GM19238 (cell line): ENCODE results near the gene CROCC.

Source experiments
- DNase-seq: peaks from one replicate; pipeline ENCODE4 v3.0.0; 2011; ENCODE audit warnings: low spot score; ENCODE audit not compliant: insufficient read length

CROCC gene

GRCh38 chr1:16967095-16967575, 45.4 kb downstream of the CROCC start:
- DNase-seq = no peak

GRCh38 chr1:16967962-16968361, 46.2 kb downstream of the CROCC start:
- no peak for DNase-seq

GRCh38 chr1:16968372-16968771, 46.6 kb downstream of the CROCC start:
- DNase-seq = no peak

GRCh38 chr1:16969057-16969611, 47.4 kb downstream of the CROCC start:
- no peak for DNase-seq

- DNase-seq = no peak
Observed at GRCh38 chr1:16969651-16970050, 47.9 kb downstream of the CROCC start.

GRCh38 chr1:16970132-16970910, 48.6 kb downstream of the CROCC start:
- DNase-seq = no peak

GRCh38 chr1:16971341-16972188, 49.8 kb downstream of the CROCC start:
- no peak for DNase-seq

GRCh38 chr1:16972189-16972895, 50.6 kb downstream of the CROCC start:
- DNase-seq = no peak

GRCh38 chr1:16973215-16973614, 51.5 kb downstream of the CROCC start:
- DNase-seq = no peak

GRCh38 chr1:16975211-16975610, 53.5 kb downstream of the CROCC start:
- no peak for DNase-seq

- no peak for DNase-seq
Observed at GRCh38 chr1:16975838-16976237, 54.1 kb downstream of the CROCC start.

GRCh38 chr1:16976966-16977365, 55.2 kb downstream of the CROCC start:
- no peak for DNase-seq

GRCh38 chr1:16977377-16977776, 55.6 kb downstream of the CROCC start:
- DNase-seq = no peak

GRCh38 chr1:16978139-16978538, 56.4 kb downstream of the CROCC start:
- no peak for DNase-seq

GRCh38 chr1:16978567-16979474, 57.1 kb downstream of the CROCC start:
- DNase-seq = no peak

- DNase-seq = no peak
Observed at GRCh38 chr1:16979475-16980327, 58.0 kb downstream of the CROCC start.

GRCh38 chr1:16980473-16981268, 58.9 kb downstream of the CROCC start, which contains the start of gene MFAP2:
MFAP2 (minus strand) TSS chr1:16980620; CDS start chr1:16978273, 2,347 bp downstream.
- DNase-seq = no peak

- DNase-seq = no peak
Observed at GRCh38 chr1:16981269-16981849, 59.6 kb downstream of the CROCC start.
